MM.1S (cell line): ENCODE results near the gene ACTG1.
"Not testable (repeated sequence)": the region's sequence is repeated elsewhere in the genome, so short reads cannot be mapped to it uniquely, and the experiment has no call there.

Experiments
- EZH2 ChIP-seq: fragments of 300-600 bp; sonication (generic); optimal IDR thresholded peaks from 2 replicates; pipeline ENCODE3; 2017; ENCODE audit warnings: low read depth, mild to moderate bottlenecking, antibody characterized with exemption, low read length, mixed read lengths
- TF ChIP-seq, protein P1 (sequence below): fragments of 300-600 bp; sonication (generic); IDR thresholded peaks from 2 replicates; pipeline ENCODE4 v1.5.1; 2016; ENCODE audit warnings: antibody characterized with exemption, low read length, mixed read lengths

GRCh38 chr17:81531013-81531412 lies 18.4 kb upstream of the ACTG1 start:
- TF ChIP-seq EZH2 = not testable (repeated sequence)
- TF ChIP-seq, protein P1, sequence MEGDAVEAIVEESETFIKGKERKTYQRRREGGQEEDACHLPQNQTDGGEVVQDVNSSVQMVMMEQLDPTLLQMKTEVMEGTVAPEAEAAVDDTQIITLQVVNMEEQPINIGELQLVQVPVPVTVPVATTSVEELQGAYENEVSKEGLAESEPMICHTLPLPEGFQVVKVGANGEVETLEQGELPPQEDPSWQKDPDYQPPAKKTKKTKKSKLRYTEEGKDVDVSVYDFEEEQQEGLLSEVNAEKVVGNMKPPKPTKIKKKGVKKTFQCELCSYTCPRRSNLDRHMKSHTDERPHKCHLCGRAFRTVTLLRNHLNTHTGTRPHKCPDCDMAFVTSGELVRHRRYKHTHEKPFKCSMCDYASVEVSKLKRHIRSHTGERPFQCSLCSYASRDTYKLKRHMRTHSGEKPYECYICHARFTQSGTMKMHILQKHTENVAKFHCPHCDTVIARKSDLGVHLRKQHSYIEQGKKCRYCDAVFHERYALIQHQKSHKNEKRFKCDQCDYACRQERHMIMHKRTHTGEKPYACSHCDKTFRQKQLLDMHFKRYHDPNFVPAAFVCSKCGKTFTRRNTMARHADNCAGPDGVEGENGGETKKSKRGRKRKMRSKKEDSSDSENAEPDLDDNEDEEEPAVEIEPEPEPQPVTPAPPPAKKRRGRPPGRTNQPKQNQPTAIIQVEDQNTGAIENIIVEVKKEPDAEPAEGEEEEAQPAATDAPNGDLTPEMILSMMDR = not testable (repeated sequence)
